ENCODE data around the gene TTC33. TPM values are rescaled to one million over a fixed set of nuclear protein-coding genes. Genes with fewer than 3 reads are reported as not detected.

The TTC33 gene
- total RNA-seq, 1 donor from 2014 or later = 13.5 TPM

DNA sequence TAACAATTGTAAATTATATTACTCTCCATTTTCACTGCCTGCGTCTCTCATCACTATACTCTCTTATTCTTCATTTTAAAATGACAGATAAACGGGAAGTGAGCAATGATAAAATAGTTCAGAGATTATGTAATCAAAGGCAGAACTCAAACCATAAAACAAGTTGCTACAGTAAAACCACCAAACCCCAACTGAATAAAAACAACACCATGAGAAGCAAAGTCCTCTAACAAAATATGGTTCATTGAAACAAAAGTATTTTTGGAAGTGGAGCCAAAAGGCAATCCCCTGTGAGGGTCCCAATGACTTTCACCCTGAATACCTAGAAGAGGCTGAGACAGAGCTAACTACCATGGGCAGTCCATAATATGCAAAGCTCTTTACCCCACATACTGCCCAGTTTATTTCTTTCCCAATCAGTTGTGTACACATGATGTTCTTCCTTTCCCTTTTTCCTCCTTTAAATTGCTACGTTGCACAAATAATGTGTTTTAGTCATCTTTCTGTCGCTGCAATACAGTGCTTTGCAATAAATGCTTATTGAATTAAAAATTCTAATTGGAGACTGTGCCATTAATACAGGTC is 140.1 kb downstream of the TTC33 start:
- DNase-seq (ENCODE audit: low read depth in 2 of 2) = peak in 1 of 2 donors; percentile 19

DNA sequence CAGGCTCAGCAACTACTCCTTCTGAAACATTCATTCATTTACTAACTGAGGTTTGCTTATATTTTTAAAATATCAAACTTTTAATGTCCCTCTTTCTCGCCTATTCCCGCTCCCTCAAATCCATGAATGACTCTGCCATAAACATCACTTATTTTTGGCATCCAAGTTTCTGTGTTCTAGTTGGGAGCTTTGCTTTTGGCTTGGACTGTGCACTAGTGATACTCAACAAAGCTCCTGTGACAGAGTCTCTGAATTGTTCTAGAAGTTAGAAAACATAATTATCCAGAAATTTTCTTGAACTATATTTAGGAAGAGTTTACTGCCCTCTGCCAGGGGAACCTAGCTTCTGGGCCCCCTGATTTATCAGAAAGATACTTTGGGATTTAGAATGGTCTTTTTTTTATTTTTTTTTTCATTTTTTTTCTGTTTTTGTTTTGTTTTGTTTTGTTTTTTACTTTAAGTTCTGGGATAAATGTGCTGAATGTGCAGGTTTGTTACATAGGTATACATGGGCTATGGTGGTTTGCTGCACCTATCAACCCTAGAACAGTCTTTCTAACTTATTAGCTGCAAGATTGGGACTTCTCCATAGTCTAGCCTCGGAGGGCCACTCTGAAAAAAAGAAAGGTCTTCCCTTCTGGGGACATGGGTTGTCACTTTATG is 140.7 kb downstream of the TTC33 start:
- DNase-seq (ENCODE audit: low read depth in 2 of 2) = no peak

DNA sequence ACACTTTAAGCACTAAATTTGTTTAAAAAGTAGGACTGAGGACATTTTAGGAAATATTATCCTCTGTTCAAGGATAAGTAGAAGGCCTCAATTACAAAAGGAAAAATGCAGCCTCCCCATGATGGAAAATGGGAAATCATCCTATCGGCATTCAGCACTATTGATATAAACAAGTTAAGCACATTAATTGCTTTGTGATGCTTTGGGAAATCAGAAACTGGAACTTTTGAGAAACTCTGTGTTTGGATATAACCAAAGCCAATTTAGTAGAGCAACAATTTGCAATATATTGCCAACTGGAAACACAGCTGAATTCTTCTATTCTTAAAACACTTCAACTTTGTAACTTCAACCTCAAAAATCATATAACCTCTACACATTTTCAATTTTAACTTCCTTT is 141.3 kb downstream of the TTC33 start:
- no peak for DNase-seq (ENCODE audit: low read depth in 2 of 2)

DNA sequence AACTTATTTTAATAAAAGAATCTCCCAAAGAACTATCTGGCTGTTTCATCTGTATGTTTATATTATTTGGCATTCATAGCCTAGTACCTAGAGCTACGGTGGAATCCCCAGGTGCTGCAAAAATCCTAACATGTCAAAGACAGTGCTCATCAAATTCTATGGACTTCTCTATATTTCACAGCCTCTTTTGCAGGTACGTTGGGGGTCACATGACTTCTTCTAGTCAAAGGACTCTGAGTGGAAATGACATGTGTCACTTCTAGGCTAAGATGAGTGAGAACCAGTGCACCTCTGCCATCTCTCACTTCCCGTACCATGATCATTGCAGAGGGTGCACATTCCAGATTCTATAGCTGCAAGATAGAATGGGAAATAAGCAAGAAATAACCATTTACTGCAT is 148.6 kb downstream of the TTC33 start:
- DNase-seq (ENCODE audit: low read depth in 2 of 2) = no peak

DNA sequence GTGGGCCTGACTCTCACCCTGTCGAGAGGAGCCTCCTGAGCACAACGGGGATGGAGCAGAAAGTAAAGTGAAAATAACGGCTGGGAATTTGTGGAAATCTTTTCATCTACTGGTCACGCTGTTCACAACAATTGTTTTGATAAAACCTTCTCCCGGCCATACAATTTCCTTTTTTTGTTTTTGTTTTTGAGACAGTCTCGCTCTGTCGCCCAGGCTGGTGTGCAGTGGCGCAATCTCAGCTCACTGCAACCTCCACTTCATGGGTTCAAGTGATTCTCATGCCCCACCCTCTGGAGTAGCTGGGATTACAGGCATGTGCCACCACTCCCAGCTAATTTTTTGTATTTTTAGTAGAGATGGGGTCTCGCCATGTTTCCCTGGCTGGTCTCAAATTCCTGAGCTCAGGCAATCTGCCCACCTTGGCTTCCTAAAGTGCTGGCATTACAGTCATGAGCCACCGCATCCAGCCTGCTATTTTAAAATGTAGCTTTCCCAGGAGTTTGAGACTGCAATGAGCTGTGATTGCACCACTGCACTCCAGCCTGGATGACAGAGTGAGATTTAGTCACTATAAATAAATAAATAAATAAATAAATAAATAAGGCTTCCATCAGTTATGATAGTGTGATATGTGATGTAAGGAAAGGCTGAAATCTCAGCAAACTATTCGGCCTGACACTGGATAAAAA is 149.5 kb downstream of the TTC33 start:
- DNase-seq (ENCODE audit: low read depth in 2 of 2) = peak in 1 of 2 donors; percentile 61

DNA sequence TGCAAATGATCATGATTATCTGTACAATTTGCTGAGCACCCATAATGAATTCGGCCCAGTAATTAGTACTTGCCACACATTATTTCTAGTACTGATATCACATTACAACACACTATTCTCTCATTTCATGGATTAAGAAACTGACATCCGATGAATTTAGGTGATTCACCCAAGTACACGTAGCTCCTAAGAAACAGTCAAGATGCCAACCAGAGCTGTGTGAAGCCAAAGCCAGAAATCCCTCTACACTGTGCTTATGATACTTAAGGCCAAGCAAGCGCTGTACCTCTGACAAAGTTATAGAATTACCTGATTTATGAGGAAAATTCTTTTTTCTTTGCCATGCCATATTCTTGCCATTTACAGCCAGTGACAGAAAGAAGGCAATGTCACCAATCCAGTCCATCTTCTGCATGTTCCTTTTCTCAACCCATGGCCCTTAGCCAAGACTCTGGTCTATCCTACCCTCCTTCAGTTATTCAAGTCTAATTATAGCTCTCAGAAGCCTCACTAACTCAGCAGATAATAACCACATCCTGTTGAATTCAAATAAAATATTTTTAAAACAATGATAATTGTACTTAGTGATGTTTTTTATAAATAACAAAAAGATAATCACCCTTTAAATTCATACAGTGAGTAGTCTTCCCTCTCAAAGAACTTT is 150.3 kb downstream of the TTC33 start:
- DNase-seq (ENCODE audit: low read depth in 2 of 2) = peak in 1 of 2 donors; percentile 13

DNA sequence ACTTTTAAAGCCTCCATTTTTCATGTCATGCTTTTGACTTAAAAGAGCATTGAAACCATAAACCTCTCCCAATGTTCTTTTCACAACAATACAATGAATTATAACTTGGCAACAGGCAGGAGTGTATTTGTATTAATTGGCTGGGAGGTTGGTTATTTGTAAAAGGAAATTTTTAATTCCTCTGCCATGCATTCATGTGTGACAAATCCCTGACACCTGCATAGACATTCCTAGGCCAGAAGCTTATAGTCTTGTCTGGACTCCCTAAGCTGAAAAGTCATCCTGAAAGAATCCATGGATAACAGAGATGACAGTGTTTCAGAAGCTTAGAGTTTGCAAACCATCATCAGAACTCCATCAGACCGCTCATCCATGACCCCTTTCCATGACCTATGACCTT is 152.4 kb downstream of the TTC33 start:
- peak; percentile 59 to 84 for DNase-seq (ENCODE audit: low read depth in 2 of 2)

DNA sequence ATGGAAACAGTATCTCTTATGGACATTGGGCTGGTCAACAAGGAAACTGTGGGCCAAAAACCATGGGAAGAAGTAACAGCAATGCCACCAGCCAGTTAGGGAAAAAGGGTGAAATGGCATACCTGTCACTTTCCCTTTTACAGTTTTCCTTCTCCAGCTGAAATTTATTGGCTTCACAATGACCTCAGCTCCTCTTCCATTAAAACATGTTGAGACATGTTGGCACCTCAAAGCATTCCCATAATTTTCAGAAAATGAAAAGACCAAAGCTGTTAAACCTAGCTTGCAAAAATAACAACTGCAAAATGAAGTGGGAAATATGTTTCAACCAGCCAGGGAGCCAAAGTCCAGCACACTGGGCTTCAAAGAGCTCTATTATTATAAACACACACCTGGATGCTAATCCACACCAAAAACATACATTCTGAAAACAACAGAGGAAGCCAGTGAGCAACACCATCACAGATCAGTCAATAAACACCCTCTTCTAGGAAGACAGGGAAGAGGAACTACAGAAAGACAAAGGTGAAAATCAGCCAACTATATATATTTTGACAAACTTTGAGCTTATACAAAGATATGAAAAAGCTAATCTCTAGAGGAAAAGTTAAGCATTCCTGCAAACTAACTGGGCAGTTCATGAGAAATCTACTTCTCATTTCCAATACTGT is 154.4 kb downstream of the TTC33 start:
- DNase-seq (ENCODE audit: low read depth in 2 of 2) = no peak

DNA sequence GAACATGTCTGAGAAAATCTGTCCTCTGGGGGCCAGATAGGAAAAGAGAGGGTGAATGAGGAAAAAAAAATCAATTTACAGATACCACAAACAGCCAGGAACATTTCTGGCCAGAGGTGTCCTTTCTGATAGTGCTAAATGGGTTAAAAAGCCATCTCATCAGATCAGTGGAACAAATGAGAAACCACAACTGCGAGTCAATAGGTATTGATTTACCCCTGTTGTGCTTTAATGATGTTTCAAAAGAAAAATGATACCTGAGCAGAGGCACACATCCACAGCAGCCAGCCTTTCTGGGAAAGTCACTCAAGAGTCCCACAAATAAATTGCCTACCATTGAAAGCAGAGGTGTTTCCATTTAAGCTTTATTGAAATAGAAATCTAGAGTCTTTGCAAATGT is 155.4 kb downstream of the TTC33 start:
- DNase-seq (ENCODE audit: low read depth in 2 of 2) = no peak

GRCh38 chr5:40599676-40600075 is 156.1 kb downstream of the TTC33 start:
- no peak for DNase-seq (ENCODE audit: low read depth in 2 of 2)

DNA sequence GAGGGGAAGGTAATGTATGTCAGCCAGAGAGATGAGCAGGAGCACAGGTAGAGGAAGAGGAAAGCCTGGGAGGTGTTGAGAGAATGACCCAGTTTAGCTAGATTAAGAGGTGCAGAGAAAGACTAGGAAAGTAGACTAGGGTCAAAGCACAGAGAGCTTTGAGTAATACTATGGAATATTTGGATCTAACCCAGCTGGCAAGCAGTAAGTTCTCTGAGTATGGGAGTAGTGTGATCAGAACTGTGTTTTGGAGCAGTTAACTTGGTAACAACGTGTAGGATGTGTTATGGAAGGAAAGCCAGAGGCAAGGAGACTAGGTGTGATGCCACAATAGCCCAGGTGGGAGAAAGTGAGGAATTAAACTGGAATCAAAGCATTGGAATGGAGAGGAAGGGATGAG is 160.9 kb downstream of the TTC33 start:
- DNase-seq (ENCODE audit: low read depth in 2 of 2) = peak in 1 of 2 donors; percentile 61

DNA sequence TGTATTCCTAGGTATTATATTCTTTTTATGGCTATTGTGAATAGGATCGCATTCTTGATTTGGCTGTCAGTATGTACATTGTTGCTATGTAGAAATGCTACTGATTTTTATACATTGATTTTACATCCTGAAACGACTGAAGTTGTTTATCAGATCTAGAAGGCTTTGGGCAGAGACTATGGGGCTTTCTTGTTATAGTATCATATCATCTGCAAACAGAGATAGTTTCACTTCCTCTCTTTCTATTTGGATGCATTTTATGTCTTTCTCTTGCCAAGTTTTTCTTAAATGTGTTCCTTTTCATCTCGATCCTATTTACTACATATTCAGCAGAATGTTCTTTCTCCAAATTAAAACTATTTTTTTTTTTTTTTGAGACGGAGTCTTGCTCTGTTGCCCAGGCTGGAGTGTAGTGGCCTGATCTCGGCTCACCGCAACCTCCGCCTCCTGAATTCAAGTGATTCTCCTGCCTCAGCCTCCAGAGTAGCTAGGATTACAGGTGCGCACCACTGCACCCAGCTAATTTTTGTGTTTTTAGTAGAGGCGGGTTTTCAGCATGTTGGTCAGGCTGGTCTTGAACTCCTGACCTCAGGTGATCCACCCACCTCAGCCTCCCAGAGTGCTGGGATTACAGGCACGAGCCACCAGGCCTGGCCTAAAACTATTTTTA is 163.9 kb downstream of the TTC33 start:
- peak in 1 of 2 donors; percentile 75 for DNase-seq (ENCODE audit: low read depth in 2 of 2)

DNA sequence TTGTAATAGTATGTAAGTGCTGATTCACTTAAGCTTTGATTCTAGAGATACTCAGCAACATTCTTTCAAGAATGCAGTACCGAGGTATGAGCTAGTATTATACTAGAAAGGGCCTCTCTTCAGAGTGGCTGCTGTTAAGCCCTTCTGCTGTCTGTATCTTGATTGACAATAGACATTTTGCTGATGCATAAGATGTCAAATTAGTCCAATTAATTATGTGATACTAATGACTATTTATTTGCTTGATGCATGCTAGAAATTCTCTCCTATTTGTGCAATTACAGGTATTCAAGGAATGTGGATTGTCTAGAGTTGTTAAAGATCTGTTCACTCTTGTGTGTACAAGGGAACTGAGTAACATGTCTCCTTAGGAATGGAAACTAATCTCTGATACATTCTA is 168.4 kb downstream of the TTC33 start:
- DNase-seq (ENCODE audit: low read depth in 2 of 2) = no peak

- DNase-seq (ENCODE audit: low read depth in 2 of 2) = no peak
Observed at GRCh38 chr5:40585537-40586267, 170.1 kb downstream of the TTC33 start.

DNA sequence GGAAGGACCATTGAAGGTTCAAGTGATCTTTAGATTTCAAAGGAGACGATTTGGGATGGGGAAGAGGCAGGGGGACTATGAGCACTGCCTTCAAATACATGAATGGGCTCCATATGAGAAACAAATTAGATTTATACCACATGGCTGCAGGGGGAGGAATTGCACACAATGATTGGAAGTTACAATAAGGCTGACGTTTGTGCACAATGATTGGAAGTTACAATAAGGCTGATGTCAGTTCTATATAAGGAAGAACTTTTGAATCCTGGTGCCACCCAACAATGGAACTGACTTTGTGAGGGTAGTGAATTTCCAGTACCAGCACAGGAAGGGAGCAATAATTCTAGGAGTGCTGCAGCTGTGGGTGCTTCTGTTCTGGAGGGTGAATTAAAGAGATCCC is 171.7 kb downstream of the TTC33 start:
- DNase-seq (ENCODE audit: low read depth in 2 of 2) = no peak

DNA sequence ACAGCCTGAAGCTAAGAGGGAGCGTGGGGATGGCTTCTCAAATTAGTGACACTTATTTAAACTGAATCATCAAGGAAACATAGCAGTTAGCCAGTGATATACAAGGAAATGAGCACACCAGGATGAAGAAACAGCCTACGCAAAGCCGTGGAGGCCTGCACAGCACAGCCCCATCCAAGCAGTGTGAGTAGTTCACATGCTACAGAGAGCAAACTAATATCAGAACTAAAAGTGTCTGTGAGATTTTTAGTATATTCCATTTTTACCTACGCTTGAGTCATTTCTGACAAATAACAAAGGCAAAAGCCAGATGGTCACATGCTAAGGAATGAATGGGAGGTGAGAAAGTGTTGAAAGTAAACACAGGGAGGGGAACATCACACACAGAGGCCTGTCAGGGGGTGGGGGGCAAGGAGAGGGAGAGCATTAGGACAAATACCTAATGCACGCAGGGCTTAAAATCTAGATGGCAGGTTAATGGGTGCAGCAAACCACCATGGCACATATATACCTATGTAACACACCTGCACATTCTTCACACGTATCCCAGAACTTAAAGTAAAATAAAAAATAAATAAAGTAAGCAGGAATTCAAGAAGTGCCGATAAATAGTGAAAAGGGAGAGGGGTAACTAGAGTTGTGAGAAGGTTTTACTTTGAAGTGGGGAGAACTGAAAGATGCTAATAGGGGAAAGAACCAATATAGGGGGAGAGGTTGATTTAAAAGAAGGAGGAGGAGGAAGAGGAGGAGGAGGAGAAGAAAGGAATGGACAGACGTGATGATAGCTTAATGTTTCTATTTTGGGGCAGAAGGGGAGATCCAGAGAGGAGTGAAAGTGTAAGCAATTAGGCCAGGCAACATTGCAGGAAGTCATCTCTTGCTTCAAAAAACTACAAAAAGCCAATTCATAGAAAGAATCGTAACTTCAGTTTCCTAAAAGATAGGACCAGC is 177.0 kb downstream of the TTC33 start:
- peak in 1 of 2 donors; percentile 43 for DNase-seq (ENCODE audit: low read depth in 2 of 2)

DNA sequence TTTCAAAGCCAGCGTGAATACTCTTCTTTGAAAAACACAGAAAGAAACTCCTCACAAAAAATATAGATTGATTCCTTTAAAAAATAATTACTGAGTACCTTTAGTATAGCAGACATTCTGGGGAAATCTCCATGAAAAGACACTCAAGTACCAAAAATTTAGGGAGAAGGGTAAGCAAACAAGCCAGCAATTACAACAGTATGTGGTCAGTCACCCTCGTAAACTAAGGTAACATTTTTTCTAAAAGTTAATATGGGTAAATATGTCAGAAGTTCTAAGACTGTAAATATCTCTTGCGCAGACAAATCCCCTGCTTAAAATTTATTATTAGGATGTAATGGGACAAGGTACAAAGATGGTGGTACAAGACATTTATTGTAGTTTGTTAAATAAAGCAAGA is 178.0 kb downstream of the TTC33 start:
- DNase-seq (ENCODE audit: low read depth in 2 of 2) = no peak

DNA sequence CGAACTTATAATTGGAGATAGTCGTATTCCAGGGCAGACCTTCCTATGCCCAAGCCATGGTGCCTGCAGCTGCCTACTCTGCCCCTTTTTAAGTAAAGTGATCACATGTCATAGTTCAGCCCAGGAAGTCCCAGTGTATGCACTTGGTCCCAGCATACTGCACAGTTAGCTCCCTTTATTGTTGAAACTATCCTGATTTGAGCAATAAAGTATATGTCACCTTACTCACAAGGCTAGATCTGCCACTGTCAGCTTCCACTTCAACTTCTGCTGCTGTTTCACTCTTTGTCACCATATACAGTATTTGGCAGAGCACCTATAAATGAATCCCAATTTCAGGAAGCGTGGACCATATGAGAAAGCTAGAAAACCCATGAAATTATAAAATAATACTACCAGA is 179.8 kb downstream of the TTC33 start:
- no peak for DNase-seq (ENCODE audit: low read depth in 2 of 2)

GRCh38 chr5:40575411-40575810 is 180.3 kb downstream of the TTC33 start:
- no peak for DNase-seq (ENCODE audit: low read depth in 2 of 2)

Measured in dermis microvascular lymphatic vessel endothelial cell (primary cell).